ENCODE results near the gene RFX6.

RFX6 gene

GRCh38 chr6:116894669-116895068 is 17.6 kb downstream of the RFX6 start:
- no peak for DNase-seq (ENCODE audit: extremely low read depth in 1 of 2, low read depth in 1 of 2)

- DNase-seq (ENCODE audit: extremely low read depth in 1 of 2, low read depth in 1 of 2) = no peak
Observed at GRCh38 chr6:116895935-116896334, 18.9 kb downstream of the RFX6 start.

GRCh38 chr6:116902634-116903033 is 25.6 kb downstream of the RFX6 start:
- DNase-seq (ENCODE audit: extremely low read depth in 1 of 2, low read depth in 1 of 2) = no peak

- DNase-seq (ENCODE audit: extremely low read depth in 1 of 2, low read depth in 1 of 2) = no peak
Observed at GRCh38 chr6:116922853-116923548, 46.0 kb downstream of the RFX6 start.

GRCh38 chr6:116924245-116924644 is 47.2 kb downstream of the RFX6 start:
- no peak for DNase-seq (ENCODE audit: extremely low read depth in 1 of 2, low read depth in 1 of 2)

GRCh38 chr6:116925088-116925794 is 48.2 kb downstream of the RFX6 start:
- no peak for DNase-seq (ENCODE audit: extremely low read depth in 1 of 2, low read depth in 1 of 2)

- no peak for DNase-seq (ENCODE audit: extremely low read depth in 1 of 2, low read depth in 1 of 2)
Observed at GRCh38 chr6:116928677-116929076, 51.6 kb downstream of the RFX6 start.

GRCh38 chr6:116929825-116930224 is 52.8 kb downstream of the RFX6 start:
- no peak for DNase-seq (ENCODE audit: extremely low read depth in 1 of 2, low read depth in 1 of 2)

GRCh38 chr6:116931456-116931855 is 54.4 kb downstream of the RFX6 start:
- no peak for DNase-seq (ENCODE audit: extremely low read depth in 1 of 2, low read depth in 1 of 2)

GRCh38 chr6:116932496-116932895 is 55.5 kb downstream of the RFX6 start:
- DNase-seq (ENCODE audit: extremely low read depth in 1 of 2, low read depth in 1 of 2) = no peak

GRCh38 chr6:116933485-116933884 is 56.4 kb downstream of the RFX6 start:
- no peak for DNase-seq (ENCODE audit: extremely low read depth in 1 of 2, low read depth in 1 of 2)

- DNase-seq (ENCODE audit: extremely low read depth in 1 of 2, low read depth in 1 of 2) = no peak
Observed at GRCh38 chr6:116938305-116938704, 61.3 kb downstream of the RFX6 start.

GRCh38 chr6:116941727-116942126 is 64.7 kb downstream of the RFX6 start:
- no peak for DNase-seq (ENCODE audit: extremely low read depth in 1 of 2, low read depth in 1 of 2)

- DNase-seq (ENCODE audit: extremely low read depth in 1 of 2, low read depth in 1 of 2) = no peak
Observed at GRCh38 chr6:116945809-116946208, 68.8 kb downstream of the RFX6 start.

- no peak for DNase-seq (ENCODE audit: extremely low read depth in 1 of 2, low read depth in 1 of 2)
Observed at GRCh38 chr6:116948533-116949304, 71.7 kb downstream of the RFX6 start.

- no peak for DNase-seq (ENCODE audit: extremely low read depth in 1 of 2, low read depth in 1 of 2)
Observed at GRCh38 chr6:116949964-116950363, 72.9 kb downstream of the RFX6 start.

- no peak for DNase-seq (ENCODE audit: extremely low read depth in 1 of 2, low read depth in 1 of 2)
Observed at GRCh38 chr6:116954335-116954734, 77.3 kb downstream of the RFX6 start.

GRCh38 chr6:116954938-116955337 is 77.9 kb downstream of the RFX6 start:
- no peak for DNase-seq (ENCODE audit: extremely low read depth in 1 of 2, low read depth in 1 of 2)

- no peak for DNase-seq (ENCODE audit: extremely low read depth in 1 of 2, low read depth in 1 of 2)
Observed at GRCh38 chr6:116955773-116956172, 78.7 kb downstream of the RFX6 start.

GRCh38 chr6:116963972-116964371 is 86.9 kb downstream of the RFX6 start:
- DNase-seq (ENCODE audit: extremely low read depth in 1 of 2, low read depth in 1 of 2) = no peak

GRCh38 chr6:116966675-116967576 is 89.9 kb downstream of the RFX6 start:
- DNase-seq (ENCODE audit: extremely low read depth in 1 of 2, low read depth in 1 of 2) = no peak
